ENCODE data around the gene NIF3L1.

NIF3L1 gene

DNA sequence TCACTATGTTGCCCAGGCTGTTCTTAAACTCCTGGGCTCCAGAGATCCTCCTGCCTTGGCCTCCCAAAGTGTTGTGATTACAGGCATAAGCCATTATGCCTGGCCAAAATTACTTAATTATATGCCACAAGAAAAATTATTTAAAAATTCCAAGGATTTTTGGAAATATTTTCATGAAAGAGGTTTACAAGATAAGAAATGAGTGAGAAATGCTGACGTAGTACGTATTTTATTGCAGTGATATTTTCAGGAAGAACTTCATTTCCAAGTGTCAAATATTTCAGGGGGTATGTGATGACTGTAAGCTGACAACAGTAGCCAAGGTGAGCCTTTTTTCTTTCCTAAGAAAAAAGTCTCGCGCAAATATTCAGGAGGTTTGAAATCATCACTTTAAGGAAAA lies 20.8 kb downstream of the NIF3L1 start:
- no peak overlapping the region for H3K9ac ChIP-seq (ENCODE audit: low read length)
- no peaks in the 10 kb centered on the region for H3K79me2 ChIP-seq (ENCODE audit: insufficient read depth, low read length)
- no peaks in the 10 kb centered on the region for H3K4me1 ChIP-seq (ENCODE audit: insufficient read depth, low read length, severe bottlenecking)
- H4K20me1 ChIP-seq (ENCODE audit: insufficient read depth, low read length): no peaks in the 10 kb centered on the region
- no peak overlapping the region for H3K4me2 ChIP-seq (ENCODE audit: low read length)
- H3K27me3 ChIP-seq (ENCODE audit: insufficient read depth, low read length): no peaks in the 10 kb centered on the region
- H3K27ac ChIP-seq (ENCODE audit: low read depth, low read length, poor library complexity, severe bottlenecking): no peak overlapping the region
- H3K9me2 ChIP-seq (ENCODE audit: low read depth, low read length): no peaks in the 10 kb centered on the region
- no peak overlapping the region for H3K4me3 ChIP-seq (ENCODE audit: low read depth, low read length, poor library complexity, severe bottlenecking)
- H2AFZ ChIP-seq (ENCODE audit: low read length): no peak overlapping the region
- peaks cover 56% of the 10 kb centered on the region for H3K36me3 ChIP-seq (ENCODE audit: insufficient read depth, low read length)
- no peaks in the 10 kb centered on the region for H3K9me3 ChIP-seq (ENCODE audit: low read length)
- no peaks in the 10 kb centered on the region for H3F3A ChIP-seq (ENCODE audit: insufficient read depth, low read length)
- no peak for TF ChIP-seq CTCF (IDR thresholded peaks at IDR 0.05; ENCODE audit: low read length)
- no peak for TF ChIP-seq EZH2 (IDR thresholded peaks at IDR 0.05; ENCODE audit: borderline replicate concordance, low read length)

- Histone ChIP-seq H4K20me1 (ENCODE audit: insufficient read depth, low read length) (no peaks in the 10 kb centered on the region), H3K27ac (ENCODE audit: low read depth, low read length, poor library complexity, severe bottlenecking) (no peak overlapping the region), H3K9ac (ENCODE audit: low read length) (no peak overlapping the region), H3K27me3 (ENCODE audit: insufficient read depth, low read length) (no peaks in the 10 kb centered on the region), H3K4me2 (ENCODE audit: low read length) (no peak overlapping the region), H2AFZ (ENCODE audit: low read length) (no peak overlapping the region), H3K79me2 (ENCODE audit: insufficient read depth, low read length) (no peaks in the 10 kb centered on the region), H3K4me3 (ENCODE audit: low read depth, low read length, poor library complexity, severe bottlenecking) (no peak overlapping the region), H3K9me3 (ENCODE audit: low read length) (no peaks in the 10 kb centered on the region), H3K4me1 (ENCODE audit: insufficient read depth, low read length, severe bottlenecking) (no peaks in the 10 kb centered on the region), H3K36me3 (ENCODE audit: insufficient read depth, low read length) (peaks cover 69% of the 10 kb centered on the region), H3F3A (ENCODE audit: insufficient read depth, low read length) (no peaks in the 10 kb centered on the region), H3K9me2 (ENCODE audit: low read depth, low read length) (no peaks in the 10 kb centered on the region)
- TF ChIP-seq EZH2 (IDR thresholded peaks at IDR 0.05; ENCODE audit: borderline replicate concordance, low read length): no peak
- no peak for TF ChIP-seq CTCF (IDR thresholded peaks at IDR 0.05; ENCODE audit: low read length)
Measured at GRCh38 chr2:200913654-200914053, 24.5 kb downstream of the NIF3L1 start.

DNA sequence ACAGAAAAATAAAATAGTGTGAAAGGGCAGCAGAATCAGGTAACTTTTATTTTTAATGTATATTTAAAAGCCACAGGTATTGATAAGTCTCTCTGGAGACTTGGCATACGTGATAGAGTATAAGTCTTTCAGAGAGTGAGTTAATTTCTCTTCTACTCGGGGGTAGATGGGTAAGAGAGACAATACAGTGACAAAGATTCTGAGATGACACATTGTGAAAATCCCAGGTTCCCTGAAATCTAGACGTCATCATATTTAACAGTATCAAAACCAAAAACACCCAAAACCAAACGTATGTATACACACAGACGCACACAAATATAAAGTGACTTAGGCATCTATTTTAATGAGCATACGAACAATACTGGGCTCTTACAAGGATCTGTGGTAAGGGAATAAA lies 33.3 kb downstream of the NIF3L1 start:
- no peaks in the 10 kb centered on the region for H3K79me2 ChIP-seq (ENCODE audit: insufficient read depth, low read length)
- no peak for TF ChIP-seq EZH2 (IDR thresholded peaks at IDR 0.05; ENCODE audit: borderline replicate concordance, low read length)
- no peak for TF ChIP-seq CTCF (IDR thresholded peaks at IDR 0.05; ENCODE audit: low read length)
- no peak overlapping the region for H3K4me2 ChIP-seq (ENCODE audit: low read length)
- no peaks in the 10 kb centered on the region for H3K9me2 ChIP-seq (ENCODE audit: low read depth, low read length)
- H3F3A ChIP-seq (ENCODE audit: insufficient read depth, low read length): no peaks in the 10 kb centered on the region
- H3K36me3 ChIP-seq (ENCODE audit: insufficient read depth, low read length): peaks cover 81% of the 10 kb centered on the region
- no peaks in the 10 kb centered on the region for H3K9me3 ChIP-seq (ENCODE audit: low read length)
- H2AFZ ChIP-seq (ENCODE audit: low read length): no peak overlapping the region
- no peak overlapping the region for H3K9ac ChIP-seq (ENCODE audit: low read length)
- H3K27me3 ChIP-seq (ENCODE audit: insufficient read depth, low read length): no peaks in the 10 kb centered on the region
- H3K4me1 ChIP-seq (ENCODE audit: insufficient read depth, low read length, severe bottlenecking): no peaks in the 10 kb centered on the region
- no peaks in the 10 kb centered on the region for H4K20me1 ChIP-seq (ENCODE audit: insufficient read depth, low read length)
- H3K4me3 ChIP-seq (ENCODE audit: low read depth, low read length, poor library complexity, severe bottlenecking): no peak overlapping the region
- no peak overlapping the region for H3K27ac ChIP-seq (ENCODE audit: low read depth, low read length, poor library complexity, severe bottlenecking)
